Right lobe of liver (tissue), 6 donors: ENCODE measurements around the gene GJA4. TPM values are rescaled to one million over a fixed set of nuclear protein-coding genes. Genes with fewer than 3 reads are reported as not detected.

Experiments used
- ATAC-seq, 4 donors: fragments of 200-7000 bp; cut with Tn5 transposase; one replicate each; pipeline ENCODE4 v1.9.1; 2020; ENCODE audit warnings: mild to moderate bottlenecking in 4 of 4, moderate library complexity in 4 of 4
- DNase-seq, 3 donors: peaks; one replicate each; pipeline ENCODE4 v3.0.0-alpha.2; 2020
- H3K27ac ChIP-seq, 3 donors: fragments of 200-600 bp; one replicate each; pipeline ENCODE4 v1.8.0; 2022
- H3K27me3 ChIP-seq, 2 donors: fragments of 200-600 bp; one replicate each; pipeline ENCODE4 v1.8.0; 2022
- H3K36me3 ChIP-seq, 4 donors: fragments of 200-600 bp; sonication (generic) in 1 of 4; one replicate each; pipeline versions ENCODE4 v1.5.1 to v1.8.0; 2017 to 2022; ENCODE audit warnings: control low read depth in 1 of 4
- H3K4me1 ChIP-seq, 4 donors: fragments of 200-600 bp; sonication (generic) in 1 of 4; one replicate each; pipeline versions ENCODE4 v1.5.1 to v1.8.0; 2017 to 2022; ENCODE audit warnings: control low read depth in 1 of 4
- H3K4me3 ChIP-seq, 3 donors: fragments of 200-600 bp; one replicate each; pipeline ENCODE4 v1.8.0; 2022
- H3K9me3 ChIP-seq, 4 donors: fragments of 200-600 bp; sonication (generic) in 1 of 4; one replicate each; pipeline versions ENCODE4 v1.5.1 to v1.8.0; 2017 to 2022; ENCODE audit warnings: control low read depth in 1 of 4
- POLR2A ChIP-seq: fragments of 450-650 bp; IDR thresholded peaks from one replicate; pipeline ENCODE4 v1.6.1; 2017; ENCODE audit warnings: antibody characterized with exemption, mild to moderate bottlenecking
- WGBS: methylation state at CpG from one replicate; pipeline ENCODE4 v1.1.6; 2018; ENCODE audit warnings: low coverage, low lambda C conversion rate; ENCODE audit not compliant: insufficient coverage; ENCODE audit errors: missing lambda C conversion rate; 5-methylcytosine and 5-hydroxymethylcytosine counted together
- intact Hi-C, 2 donors: fragments of 100-400 bp; cut with DNase I; formaldehyde crosslinking; loops; one replicate each; pipeline versions ENCODE4 v1.11.2 to v1.14.1; 2022
- total RNA-seq, 6 experiments: library from RNA; depleted of rRNA in 2 of 6; stranded (reverse); fragments of >200 nt in 2 of 6; fragmentation: NEBNext Ultra II Directional in 3 of 6; extraction: Animal tissue kit (Norgen Biotek cat#: 25700) in 3 of 6; gene quantifications; one replicate each; pipeline versions ENCODE4 v1.1.0 to v1.2.4, GENCODE V29; 2016 to 2023
- TF ChIP-seq, protein P1 (sequence below), 4 donors: fragments of 200-600 bp in 3 of 4; fragments of 450-650 bp in 1 of 4; IDR thresholded peaks; one replicate each; pipeline versions ENCODE4 v1.5.1 to v1.8.0; 2016 to 2022; ENCODE audit warnings: antibody characterized with exemption in 4 of 4, mild to moderate bottlenecking in 2 of 4
- donor health status: DM: no; HTN: yes; CAD: no.
- donor health status: DM: no; HTN: no; CAD: no.
- donor health status: DM: no; HTN: no; CAD: no.
- donor health status: DM: no; HTN: yes; CAD: no.
- donor health status: DM: no; HTN: yes; CAD: no.

Gene GJA4
- total RNA-seq, 6 experiments from 2014 or later = 4.3 to 21.8 (median 7.6) TPM

DNA sequence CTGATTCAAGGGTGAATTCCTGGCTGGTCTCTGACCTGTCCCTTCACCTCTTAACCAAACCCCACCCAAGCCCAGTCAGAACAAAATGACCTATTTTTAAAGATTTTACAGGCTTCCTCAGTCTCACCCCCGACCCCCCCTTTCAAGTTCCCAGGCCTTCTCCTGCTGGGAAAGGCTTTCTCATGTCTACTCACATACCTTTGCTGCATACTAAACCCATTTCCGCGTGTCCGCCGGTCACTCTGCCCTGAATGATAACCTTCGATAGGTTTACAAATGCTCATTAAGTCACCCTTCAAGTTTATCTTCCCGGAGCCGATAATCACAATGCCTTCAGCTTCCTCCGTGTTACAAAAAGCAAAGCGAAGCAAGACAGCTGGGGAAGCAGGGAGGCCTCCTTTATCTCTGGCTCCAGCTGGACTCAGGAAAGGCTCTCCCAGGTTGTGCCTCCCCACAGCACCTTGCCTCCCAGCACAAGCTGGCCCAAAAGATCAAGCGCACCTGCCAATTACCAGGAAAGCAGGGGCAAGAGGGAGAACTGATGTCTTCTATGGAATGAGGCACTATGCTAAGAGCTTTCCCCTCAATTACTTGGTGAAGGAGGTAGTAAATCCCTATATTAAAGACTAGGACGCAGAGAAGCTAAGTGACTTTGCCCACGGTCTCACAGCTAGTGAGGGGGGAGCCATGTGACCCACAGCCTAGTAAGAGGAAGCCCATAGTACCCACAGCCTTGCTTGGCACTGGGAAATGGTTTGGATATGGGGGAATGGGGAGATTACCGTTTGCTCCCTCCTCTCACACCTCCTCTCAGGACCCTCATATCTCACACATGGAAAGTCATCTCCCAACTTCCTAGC, 50.8 kb downstream of the GJA4 start:
- Histone ChIP-seq H3K27ac (peak overlapping the region in 2 of 3 donors; percentile 7 to 24), H3K4me3 (no peak overlapping the region), H3K36me3 (no peaks in the 10 kb centered on the region), H3K27me3 (no peaks in the 10 kb centered on the region), H3K9me3 (no peaks in the 10 kb centered on the region), H3K4me1 (peaks cover 0 to 4% (median 0%) of the 10 kb centered on the region in 4 donors)
- peak; percentile 34 to 59 (median 52) for ATAC-seq
- no peak for TF ChIP-seq POLR2A
- TF ChIP-seq, protein P1, sequence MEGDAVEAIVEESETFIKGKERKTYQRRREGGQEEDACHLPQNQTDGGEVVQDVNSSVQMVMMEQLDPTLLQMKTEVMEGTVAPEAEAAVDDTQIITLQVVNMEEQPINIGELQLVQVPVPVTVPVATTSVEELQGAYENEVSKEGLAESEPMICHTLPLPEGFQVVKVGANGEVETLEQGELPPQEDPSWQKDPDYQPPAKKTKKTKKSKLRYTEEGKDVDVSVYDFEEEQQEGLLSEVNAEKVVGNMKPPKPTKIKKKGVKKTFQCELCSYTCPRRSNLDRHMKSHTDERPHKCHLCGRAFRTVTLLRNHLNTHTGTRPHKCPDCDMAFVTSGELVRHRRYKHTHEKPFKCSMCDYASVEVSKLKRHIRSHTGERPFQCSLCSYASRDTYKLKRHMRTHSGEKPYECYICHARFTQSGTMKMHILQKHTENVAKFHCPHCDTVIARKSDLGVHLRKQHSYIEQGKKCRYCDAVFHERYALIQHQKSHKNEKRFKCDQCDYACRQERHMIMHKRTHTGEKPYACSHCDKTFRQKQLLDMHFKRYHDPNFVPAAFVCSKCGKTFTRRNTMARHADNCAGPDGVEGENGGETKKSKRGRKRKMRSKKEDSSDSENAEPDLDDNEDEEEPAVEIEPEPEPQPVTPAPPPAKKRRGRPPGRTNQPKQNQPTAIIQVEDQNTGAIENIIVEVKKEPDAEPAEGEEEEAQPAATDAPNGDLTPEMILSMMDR (IDR thresholded peaks at IDR 0.05) = no peak
- intact Hi-C loops = no loop called here
- WGBS = 53% methylated on average over 11 of the region's 14 CpGs
- DNase-seq = no peak

DNA sequence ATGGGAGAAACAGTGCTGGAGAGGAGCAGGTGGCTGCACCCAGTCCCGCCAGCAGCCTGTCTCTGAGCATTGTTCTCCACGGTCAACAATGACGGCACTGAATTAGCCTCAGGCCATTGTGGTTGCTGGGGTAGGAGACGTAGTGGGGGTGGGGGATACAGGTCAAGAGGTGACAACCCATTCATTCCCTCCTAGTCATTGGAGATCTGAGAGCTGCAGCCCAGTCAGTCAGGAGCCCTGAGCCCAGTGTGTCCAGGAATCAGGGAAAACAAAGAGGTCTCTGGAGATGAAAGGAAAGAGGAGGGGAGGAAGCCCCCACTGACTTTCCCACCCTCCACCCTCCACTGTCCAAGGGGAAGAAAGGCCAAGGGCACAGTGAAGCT, 51.4 kb downstream of the GJA4 start:
- no peak overlapping the region for H3K27ac ChIP-seq

More for the DNA sequence above, 51.4 kb downstream of the GJA4 start:
- H3K27me3 ChIP-seq = no peaks in the 10 kb centered on the region
- H3K36me3 ChIP-seq = no peaks in the 10 kb centered on the region
- WGBS = 100% methylated on average over 1 of the region's 4 CpGs
- DNase-seq (no peak), ATAC-seq (no peak)
- peaks cover 0 to 4% (median 0%) of the 10 kb centered on the region in 4 donors for H3K4me1 ChIP-seq
- H3K4me3 ChIP-seq = no peak overlapping the region
- TF ChIP-seq, protein P1 (IDR thresholded peaks at IDR 0.05) = no peak
- TF ChIP-seq POLR2A = no peak
- intact Hi-C loops = no loop called here
- no peaks in the 10 kb centered on the region for H3K9me3 ChIP-seq

Other genes with a start within 250 kb of the GJA4 start
- not detected for gene GJB5, start 38.0 kb upstream of the GJA4 start, total RNA-seq
- not detected for gene GJB4, start 33.3 kb upstream of the GJA4 start, total RNA-seq
- gene GJB3, start 11.8 kb upstream of the GJA4 start, total RNA-seq = 1 to 10 TPM in 1 of 6 experiments, under 1 TPM in 5; 0.12 to 1.3 (median 0.23) TPM
- gene SMIM12, start 66.8 kb downstream of the GJA4 start, total RNA-seq = 10 to 100 TPM; 30.5 to 45.7 (median 32.2) TPM
- under 1 TPM in 2 of 6 experiments, not detected in 4; 0.07 to 0.13 TPM for gene DLGAP3, start 136.7 kb downstream of the GJA4 start, total RNA-seq
- 10 to 100 TPM; 12.6 to 22.1 (median 16.2) TPM for gene TMEM35B, start 192.3 kb downstream of the GJA4 start, total RNA-seq
- 1 to 10 TPM; 4.6 to 8.0 (median 6.7) TPM for gene ZMYM6, start 238.9 kb downstream of the GJA4 start, total RNA-seq